Measurements from ENCODE around the gene SLC39A11.

GRCh38 chr17:73074566-73074965 is 17.9 kb downstream of the SLC39A11 start:
- TF ChIP-seq CTCF (IDR thresholded peaks at IDR 0.05) = no peak
- no peak for TF ChIP-seq POLR2A (IDR thresholded peaks at IDR 0.05)

Measured in testis (tissue), 2 donors.